GM23248 (cell line): ENCODE measurements around the gene ERAL1. TPM values are rescaled to one million over a fixed set of nuclear protein-coding genes. Genes with fewer than 3 reads are reported as not detected.

Experiments
- DNase-seq: peaks from one replicate; pipeline ENCODE4 v3.0.0-alpha.2; 2015
- H2AFZ ChIP-seq: fragments of 200-600 bp; sonication (generic); 2 replicates; pipeline ENCODE4 v1.6.1; 2016; ENCODE audit warnings: antibody characterized with exemption
- H3F3A ChIP-seq: fragments of 200-600 bp; sonication (generic); 2 replicates; pipeline ENCODE4 v1.6.1; 2016; ENCODE audit warnings: mild to moderate bottlenecking, antibody characterized with exemption, mixed run types; ENCODE audit not compliant: insufficient read depth
- H3K27ac ChIP-seq: fragments of 200-600 bp; sonication (generic); 2 replicates; pipeline ENCODE4 v1.5.1; 2016; ENCODE audit warnings: mild to moderate bottlenecking
- H3K27me3 ChIP-seq: fragments of 200-600 bp; sonication (generic); replicated peaks from 2 replicates; pipeline ENCODE4 v1.6.1; 2016; ENCODE audit warnings: mild to moderate bottlenecking; ENCODE audit not compliant: insufficient read depth
- H3K36me3 ChIP-seq: fragments of 200-600 bp; sonication (generic); 2 replicates; pipeline ENCODE4 v1.6.1; 2016; ENCODE audit warnings: low read depth, mild to moderate bottlenecking
- H3K4me1 ChIP-seq: fragments of 200-600 bp; sonication (generic); 2 replicates; pipeline ENCODE4 v1.6.1; 2016; ENCODE audit warnings: mild to moderate bottlenecking; ENCODE audit not compliant: insufficient read depth
- H3K4me2 ChIP-seq: fragments of 200-600 bp; sonication (generic); one replicate; pipeline ENCODE4 v1.6.1; 2016; ENCODE audit warnings: mild to moderate bottlenecking; ENCODE audit not compliant: unreplicated experiment
- H3K4me3 ChIP-seq: fragments of 200-600 bp; sonication (generic); 2 replicates; pipeline ENCODE4 v1.5.1; 2016; ENCODE audit warnings: mild to moderate bottlenecking
- H3K79me2 ChIP-seq: fragments of 200-600 bp; sonication (generic); 2 replicates; pipeline ENCODE4 v1.6.1; 2016; ENCODE audit warnings: mild to moderate bottlenecking; ENCODE audit not compliant: insufficient read depth
- H3K9ac ChIP-seq: fragments of 200-600 bp; sonication (generic); 2 replicates; pipeline ENCODE4 v1.6.1; 2016; ENCODE audit warnings: mild to moderate bottlenecking
- H3K9me2 ChIP-seq: fragments of 200-600 bp; sonication (generic); 2 replicates; pipeline ENCODE4 v1.6.1; 2016; ENCODE audit warnings: mixed run types, mild to moderate bottlenecking, moderate library complexity; ENCODE audit not compliant: insufficient read depth
- H3K9me3 ChIP-seq: fragments of 200-600 bp; sonication (generic); one replicate; pipeline ENCODE4 v1.6.1; 2017; ENCODE audit warnings: low read depth
- H4K20me1 ChIP-seq: fragments of 200-600 bp; sonication (generic); 2 replicates; pipeline ENCODE4 v1.6.0; 2016; ENCODE audit not compliant: insufficient read depth
- EZH2 ChIP-seq: fragments of 200-600 bp; sonication (generic); IDR thresholded peaks from 2 replicates; pipeline ENCODE4 v1.6.1; 2018; ENCODE audit warnings: antibody characterized with exemption, mild to moderate bottlenecking; ENCODE audit not compliant: insufficient read depth, poor library complexity, severe bottlenecking
- EZH2phosphoT487 ChIP-seq: fragments of 200-600 bp; sonication (generic); IDR thresholded peaks from 2 replicates; pipeline ENCODE4 v1.6.1; 2018; ENCODE audit warnings: antibody characterized with exemption, moderate library complexity, mild to moderate bottlenecking, low read depth; ENCODE audit not compliant: insufficient read depth
- WGBS, 2 experiments: methylation state at CpG; one replicate each; pipeline ENCODE4 v1.1.6; 2015 to 2017; ENCODE audit warnings: low lambda C conversion rate in 2 of 2, low coverage in 1 of 2; ENCODE audit errors: missing lambda C conversion rate in 2 of 2; 5-methylcytosine and 5-hydroxymethylcytosine counted together
- in situ Hi-C: fragments of 300-500 bp; cut with MboI; formaldehyde crosslinking; loops from 2 replicates; pipeline ENCODE4 v1.15.0; 2020
- polyA plus RNA-seq: library from polyadenylated mRNA; unstranded; fragments of >200 nt; fragmentation: Nextera tagmentation; extraction: Ambion mirVana; gene quantifications from 2 replicates; pipeline ENCODE4 v1.2.1, GENCODE V29; 2016
- total RNA-seq: library from RNA; depleted of rRNA; stranded (reverse); fragments of >200 nt; shearing (Covaris generic); gene quantifications from 2 replicates; pipeline ENCODE4 v1.2.3, GENCODE V29; 2014

Gene ERAL1
- total and polyA plus RNA-seq, 2 experiments from 2014 or later, result 40.2 to 60.0 TPM

DNA sequence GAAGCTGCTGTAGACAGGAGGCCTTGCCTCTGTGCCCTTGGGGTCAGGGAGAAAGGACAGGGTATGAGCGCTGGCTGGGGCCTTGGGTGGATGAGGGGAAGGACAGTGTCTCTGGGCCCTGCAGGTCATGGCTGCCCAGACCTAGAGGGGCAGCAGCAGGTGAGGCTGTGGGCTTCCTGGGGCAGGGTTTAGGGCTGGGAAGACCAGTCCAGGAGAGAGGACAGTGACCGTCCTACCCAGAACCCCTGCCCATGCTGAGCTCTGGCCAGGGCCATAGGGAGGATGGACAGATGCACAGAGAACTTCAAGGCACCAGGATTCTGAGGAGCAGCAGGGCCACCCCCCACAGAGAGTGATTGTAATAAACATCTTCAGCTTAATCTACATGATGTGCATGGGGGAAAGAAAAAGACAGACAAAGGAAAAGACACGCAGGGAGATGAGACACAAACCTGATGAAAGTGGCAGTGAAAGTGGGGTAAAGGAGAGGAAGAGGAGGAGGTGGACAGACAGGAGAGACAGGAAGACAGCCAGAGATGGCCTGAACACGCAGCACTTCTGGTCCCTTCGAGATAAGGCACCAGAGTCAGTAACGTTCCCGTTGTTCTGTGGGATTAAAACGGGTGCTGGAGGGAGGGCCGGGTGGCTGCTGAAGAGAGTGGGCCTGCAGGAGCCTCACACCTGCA, 25.2 kb downstream of the ERAL1 start:
- Histone ChIP-seq H4K20me1 (no peaks in the 10 kb centered on the region), H3K4me3 (no peak overlapping the region), H3K27ac (no peak overlapping the region), H2AFZ (no peak overlapping the region), H3K4me2 (no peak overlapping the region), H3K79me2 (no peaks in the 10 kb centered on the region), H3K9me3 (no peaks in the 10 kb centered on the region), H3K27me3 (no peaks in the 10 kb centered on the region), H3K9me2 (no peaks in the 10 kb centered on the region), H3K9ac (no peak overlapping the region), H3K4me1 (no peaks in the 10 kb centered on the region; the same call in 1 of the 2 replicates), H3F3A (peaks cover 5% of the 10 kb centered on the region; the same call in 1 of the 2 replicates), H3K36me3 (no peaks in the 10 kb centered on the region; the same call in 1 of the 2 replicates)
- TF ChIP-seq EZH2 (no peak), EZH2phosphoT487 (no peak)
- WGBS, 2 experiments, result 78 to 86% methylated on average over 9 of the region's 9 CpGs
- no peak for DNase-seq
- in situ Hi-C loops, result no loop called here

DNA sequence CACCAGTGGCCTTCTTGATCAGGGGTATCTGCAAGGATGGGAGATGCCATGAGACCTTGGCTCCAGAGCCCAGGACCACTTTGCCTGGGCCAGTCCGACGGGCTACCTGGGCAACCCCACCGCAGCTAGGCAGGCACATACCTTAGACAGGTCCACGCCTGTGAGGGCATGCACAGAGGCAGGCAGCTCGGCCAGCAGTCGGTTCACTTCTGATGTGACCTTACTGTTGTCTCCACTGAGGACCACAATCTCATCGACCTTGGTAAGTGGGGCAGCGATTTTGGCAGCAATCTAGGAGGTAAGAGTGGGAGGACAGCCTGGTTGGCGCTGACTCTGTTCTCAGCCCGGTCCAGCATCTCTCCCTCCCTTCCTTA, 25.7 kb downstream of the ERAL1 start:
- no peak overlapping the region for H2AFZ ChIP-seq
- H4K20me1 ChIP-seq, result no peaks in the 10 kb centered on the region
- whole genome bisulfite sequencing, 2 experiments, result 94 to 96% methylated on average over 10 of the region's 10 CpGs
- no peak overlapping the region for H3K27ac ChIP-seq
- TF ChIP-seq EZH2 (no peak), EZH2phosphoT487 (no peak)
- no peak overlapping the region for H3K9ac ChIP-seq
- no peak overlapping the region for H3K4me2 ChIP-seq
- peaks cover 5% of the 10 kb centered on the region; the same call in 1 of the 2 replicates for H3F3A ChIP-seq
- no peak for DNase-seq
- no peaks in the 10 kb centered on the region for H3K9me3 ChIP-seq
- no peaks in the 10 kb centered on the region; the same call in 1 of the 2 replicates for H3K4me1 ChIP-seq
- no peak overlapping the region for H3K4me3 ChIP-seq
- no peaks in the 10 kb centered on the region; the same call in 1 of the 2 replicates for H3K36me3 ChIP-seq
- no peaks in the 10 kb centered on the region for H3K79me2 ChIP-seq
- H3K27me3 ChIP-seq, result no peaks in the 10 kb centered on the region
- no peaks in the 10 kb centered on the region for H3K9me2 ChIP-seq
- in situ Hi-C loops, result no loop called here

DNA sequence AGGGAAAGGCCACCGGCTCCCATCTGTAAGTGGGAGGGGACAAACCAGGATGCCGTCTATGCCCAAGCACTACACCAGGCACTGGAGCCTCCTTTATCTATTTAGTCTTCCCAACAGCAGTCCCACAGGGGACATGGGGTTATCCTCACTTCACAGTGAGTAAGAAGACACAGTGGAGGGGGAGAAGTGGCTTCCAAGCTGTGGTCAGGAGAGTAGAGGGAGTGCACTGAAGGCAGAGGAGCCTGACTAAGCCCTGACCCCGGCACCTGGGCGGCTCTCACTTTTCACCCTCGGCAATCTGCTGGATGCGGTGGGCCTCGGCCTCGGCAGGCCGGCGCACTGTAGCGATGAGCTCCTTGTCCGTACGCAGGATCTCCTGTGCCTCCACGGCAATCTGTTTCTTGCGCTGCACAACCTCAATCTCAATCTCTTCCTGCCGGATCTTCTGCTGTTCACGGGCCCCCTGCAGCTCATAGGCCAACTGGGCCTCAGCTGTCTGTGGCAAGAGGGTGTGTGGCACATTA, 26.8 kb downstream of the ERAL1 start:
- no peaks in the 10 kb centered on the region; the same call in 1 of the 2 replicates for H3K36me3 ChIP-seq
- TF ChIP-seq EZH2phosphoT487 (no peak), EZH2 (no peak)

DNA sequence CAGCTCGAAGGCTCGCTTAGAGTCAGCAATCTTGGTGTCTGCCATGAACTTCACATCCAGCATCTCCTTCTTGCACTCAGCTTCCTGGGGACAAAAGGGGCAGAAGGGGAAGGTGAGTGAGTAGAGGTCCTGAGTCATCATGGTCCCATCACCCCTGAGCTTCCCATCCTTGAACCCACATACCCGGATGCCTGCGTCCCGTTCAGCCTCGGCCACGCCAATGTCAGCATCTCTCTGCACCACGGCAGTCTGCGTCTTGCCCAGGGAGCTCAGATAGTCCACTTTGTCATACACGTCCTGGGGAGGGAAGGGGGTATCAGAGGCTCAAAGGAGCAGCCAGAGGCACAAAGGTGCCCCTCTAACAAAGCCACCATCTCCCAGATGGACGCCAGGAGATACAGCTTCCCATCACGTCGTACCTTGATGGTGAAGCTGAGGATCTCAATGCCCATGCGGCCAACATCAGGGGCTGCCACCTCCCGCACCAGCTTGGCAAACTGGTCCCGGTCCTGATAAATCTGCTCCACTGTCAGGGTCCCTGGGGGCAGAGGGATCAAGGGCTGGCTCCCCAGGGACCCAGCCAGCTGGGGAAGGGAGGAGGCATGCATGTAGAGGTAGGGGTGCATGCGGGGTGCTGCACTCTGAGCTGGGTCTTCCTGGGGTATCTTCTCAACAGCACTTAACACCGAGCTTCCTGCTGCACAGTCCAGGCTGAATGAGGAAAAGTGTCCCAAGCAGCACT, 27.5 kb downstream of the ERAL1 start:
- H3K9ac ChIP-seq, result no peak overlapping the region
- 91 to 94% methylated on average over 17 to 18 of the region's 18 CpGs for WGBS, 2 experiments
- no peaks in the 10 kb centered on the region for H3K9me2 ChIP-seq
- no peaks in the 10 kb centered on the region for H3F3A ChIP-seq
- no peaks in the 10 kb centered on the region for H4K20me1 ChIP-seq
- H3K4me3 ChIP-seq, result no peak overlapping the region
- in situ Hi-C loops, result no loop called here
- DNase-seq, result no peak
- H3K27me3 ChIP-seq, result no peaks in the 10 kb centered on the region
- no peaks in the 10 kb centered on the region for H3K79me2 ChIP-seq
- no peak overlapping the region for H3K27ac ChIP-seq
- no peak overlapping the region for H3K4me2 ChIP-seq
- TF ChIP-seq EZH2phosphoT487 (no peak), EZH2 (no peak)
- no peaks in the 10 kb centered on the region for H3K4me1 ChIP-seq
- H3K36me3 ChIP-seq, result no peaks in the 10 kb centered on the region; the same call in 1 of the 2 replicates
- H2AFZ ChIP-seq, result no peak overlapping the region
- no peaks in the 10 kb centered on the region for H3K9me3 ChIP-seq

More for the DNA sequence above, 26.8 kb downstream of the ERAL1 start:
- H3K9me2 ChIP-seq, result no peaks in the 10 kb centered on the region
- WGBS, 2 experiments, result 96 to 98% methylated on average over 17 of the region's 17 CpGs
- H3F3A ChIP-seq, result no peaks in the 10 kb centered on the region
- H3K4me3 ChIP-seq, result no peak overlapping the region
- no peak overlapping the region for H3K4me2 ChIP-seq
- H3K79me2 ChIP-seq, result no peaks in the 10 kb centered on the region
- in situ Hi-C loops, result no loop called here
- no peak for DNase-seq
- no peaks in the 10 kb centered on the region for H3K9me3 ChIP-seq
- no peaks in the 10 kb centered on the region for H4K20me1 ChIP-seq
- no peak overlapping the region for H3K27ac ChIP-seq
- no peak overlapping the region for H3K9ac ChIP-seq
- no peaks in the 10 kb centered on the region for H3K27me3 ChIP-seq
- no peaks in the 10 kb centered on the region for H3K4me1 ChIP-seq
- H2AFZ ChIP-seq, result no peak overlapping the region
